GM10266 (cell line): ENCODE data around the gene ROBO3.

ENCODE experiments used
- DNase-seq: peaks from one replicate; pipeline ENCODE4 v3.0.0; 2012; ENCODE audit errors: extremely low spot score
- CTCF ChIP-seq: IDR thresholded peaks from 2 replicates; pipeline ENCODE4 v1.5.1; 2012; ENCODE audit warnings: mild to moderate bottlenecking, low read depth; ENCODE audit not compliant: control insufficient read depth, insufficient read depth; ENCODE audit errors: missing control alignments

The ROBO3 gene

GRCh38 chr11:124838805-124839127 lies 26.5 kb upstream of the ROBO3 start:
- DNase-seq: no peak
- TF ChIP-seq CTCF: no peak

- TF ChIP-seq CTCF: no peak
- no peak for DNase-seq
Measured at GRCh38 chr11:124839128-124839971, 25.9 kb upstream of the ROBO3 start.

- no peak for DNase-seq
- TF ChIP-seq CTCF: no peak
Measured at GRCh38 chr11:124839972-124840621, 25.1 kb upstream of the ROBO3 start.

GRCh38 chr11:124840666-124841065 lies 24.6 kb upstream of the ROBO3 start:
- no peak for DNase-seq

GRCh38 chr11:124841201-124841600 lies 24.0 kb upstream of the ROBO3 start:
- no peak for DNase-seq
- no peak for TF ChIP-seq CTCF

More at GRCh38 chr11:124840666-124841065, 24.6 kb upstream of the ROBO3 start:
- no peak for TF ChIP-seq CTCF

- DNase-seq: no peak
- TF ChIP-seq CTCF: no peak
Measured at GRCh38 chr11:124841840-124842239, 23.4 kb upstream of the ROBO3 start.

GRCh38 chr11:124842305-124842704 lies 22.9 kb upstream of the ROBO3 start:
- TF ChIP-seq CTCF: no peak
- no peak for DNase-seq
